PC-3 (cell line): Measurements from ENCODE around the gene CPEB1. TPM values are rescaled to one million over a fixed set of nuclear protein-coding genes. Genes with fewer than 3 reads are reported as not detected.
A peak's percentile ranks its signal among the peaks of the same experiment; 100 is the strongest.

Source experiments
- ATAC-seq: fragments of 200-7000 bp; cut with Tn5 transposase; 2 replicates; pipeline ENCODE4 v1.9.1; 2020; ENCODE audit warnings: mild to moderate bottlenecking, moderate library complexity
- BruUV-seq: library from RNA; stranded (reverse); fragments of 400-500 nt; replicated peaks from 2 replicates; lab custom pipeline; 2021; lab: Mats Ljungman, UMichigan
- CTCF ChIA-PET: fragments of 300-600 bp; sonication (Branson Sonifier 250); formaldehyde crosslinking; loops from one replicate; lab custom pipeline; 2022; ENCODE audit warnings: antibody characterized with exemption; lab: Charles Lee
- POLR2A ChIA-PET: fragments of 300-600 bp; sonication (Branson Sonifier 250); formaldehyde crosslinking; loops from one replicate; lab custom pipeline; 2022; ENCODE audit warnings: antibody characterized with exemption; ENCODE audit not compliant: unreplicated experiment; lab: Charles Lee
- DNase-seq: peaks from one replicate; pipeline ENCODE4 v3.0.0-alpha.2; 2015
- H2AFZ ChIP-seq: fragments of 300-600 bp; sonication (generic); 2 replicates; pipeline ENCODE4 v1.6.0; 2016; ENCODE audit warnings: antibody characterized with exemption, low read length
- H3F3A ChIP-seq: fragments of 300-600 bp; sonication (generic); one replicate; pipeline ENCODE4 v1.6.0; 2017; ENCODE audit warnings: antibody characterized with exemption, low read length, control low read depth, mild to moderate bottlenecking; ENCODE audit not compliant: unreplicated experiment
- H3K27ac ChIP-seq: fragments of 300-600 bp; sonication (generic); 2 replicates; pipeline ENCODE4 v1.5.1; 2016; ENCODE audit warnings: mild to moderate bottlenecking, low read length
- H3K27me3 ChIP-seq: fragments of 300-600 bp; sonication (generic); 2 replicates; pipeline ENCODE4 v1.6.1; 2016; ENCODE audit warnings: low read length, mixed read lengths
- H3K36me3 ChIP-seq: fragments of 300-600 bp; sonication (generic); 2 replicates; pipeline ENCODE4 v1.6.1; 2016; ENCODE audit warnings: low read depth, mixed run types, low read length, mixed read lengths
- H3K4me1 ChIP-seq: fragments of 300-600 bp; sonication (generic); 2 replicates; pipeline ENCODE4 v1.5.1; 2016; ENCODE audit warnings: low read length; ENCODE audit not compliant: insufficient read depth
- H3K4me2 ChIP-seq: fragments of 300-600 bp; sonication (generic); 2 replicates; pipeline ENCODE4 v1.6.0; 2016; ENCODE audit warnings: low read length
- H3K4me3 ChIP-seq: fragments of 300-600 bp; sonication (generic); 2 replicates; pipeline ENCODE4 v1.5.1; 2016; ENCODE audit warnings: mild to moderate bottlenecking, low read length, mixed read lengths
- H3K79me2 ChIP-seq: fragments of 300-600 bp; sonication (generic); 2 replicates; pipeline ENCODE4 v1.6.1; 2017; ENCODE audit warnings: low read length, mixed read lengths
- H3K9ac ChIP-seq: fragments of 300-600 bp; sonication (generic); 2 replicates; pipeline ENCODE4 v1.6.0; 2016; ENCODE audit warnings: mild to moderate bottlenecking, low read length
- H3K9me2 ChIP-seq: fragments of 300-600 bp; sonication (generic); replicated peaks from 2 replicates; pipeline ENCODE4 v1.6.1; 2016; ENCODE audit warnings: mixed run types, low read length, mixed read lengths
- H3K9me3 ChIP-seq: fragments of 300-600 bp; sonication (generic); 2 replicates; pipeline ENCODE4 v1.6.1; 2016; ENCODE audit warnings: low read length, mixed read lengths
- H4K20me1 ChIP-seq: fragments of 300-600 bp; sonication (generic); 2 replicates; pipeline ENCODE4 v1.6.1; 2016; ENCODE audit warnings: low read length, mixed read lengths
- EZH2 ChIP-seq: fragments of 300-600 bp; sonication (generic); IDR thresholded peaks from one replicate; pipeline ENCODE4 v1.6.1; 2017; ENCODE audit warnings: antibody characterized with exemption, mild to moderate bottlenecking, low read length; ENCODE audit not compliant: unreplicated experiment
- EZH2phosphoT487 ChIP-seq: fragments of 300-600 bp; sonication (generic); IDR thresholded peaks from 2 replicates; pipeline ENCODE4 v1.6.1; 2018; ENCODE audit warnings: mild to moderate bottlenecking, antibody characterized with exemption, low read length, borderline replicate concordance
- intact Hi-C: fragments of 100-400 bp; cut with micrococcal nuclease; formaldehyde crosslinking; loops from 2 replicates; pipeline ENCODE4 v1.9.0; 2023
- total RNA-seq: library from RNA; depleted of rRNA; stranded (reverse); fragments of >200 nt; gene quantifications from 2 replicates; pipeline ENCODE4 v1.2.3, GENCODE V29; 2014
- TF ChIP-seq, protein P1 (sequence below): fragments of 300-600 bp; sonication (generic); conservative IDR thresholded peaks from 2 replicates; pipeline ENCODE4 v1.5.1; 2017; ENCODE audit warnings: antibody characterized with exemption, low read depth, mild to moderate bottlenecking, low read length

Gene CPEB1
- total RNA-seq, 1 experiment from 2014 or later = 3.3 TPM

DNA sequence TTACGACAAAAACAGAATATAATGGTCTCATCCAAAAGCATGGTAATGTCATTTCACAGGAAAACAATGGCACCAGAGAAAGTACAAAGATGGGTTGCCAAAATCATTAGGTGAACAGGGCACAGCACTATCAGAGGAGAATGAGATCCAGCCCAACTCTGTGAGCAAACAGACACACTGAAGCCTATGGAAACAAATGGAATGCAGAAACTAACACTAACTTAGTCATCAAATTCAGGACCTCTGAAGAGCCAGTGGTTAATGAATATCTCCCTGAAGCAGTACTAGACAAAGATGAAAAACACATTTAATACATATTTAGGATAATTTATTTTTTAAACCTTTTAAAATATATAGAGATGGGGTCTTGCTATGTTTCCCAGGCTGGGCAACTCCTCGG lies 92.3 kb downstream of the CPEB1 start:
- H3K36me3 ChIP-seq = no peaks in the 10 kb centered on the region
- no peak overlapping the region for H3K4me3 ChIP-seq
- ChIA-PET CTCF (no interaction called here), POLR2A (no interaction called here)
- H3K27me3 ChIP-seq = no peaks in the 10 kb centered on the region
- no peaks in the 10 kb centered on the region for H4K20me1 ChIP-seq
- no peaks in the 10 kb centered on the region for H3K9me2 ChIP-seq
- peaks cover 7% of the 10 kb centered on the region for H3F3A ChIP-seq
- no TSS peak for BruUV-seq
- ATAC-seq (no peak), DNase-seq (no peak)
- no peaks in the 10 kb centered on the region for H3K9me3 ChIP-seq
- H3K27ac ChIP-seq = no peak overlapping the region
- intact Hi-C loops = no loop called here
- no peak overlapping the region for H3K9ac ChIP-seq
- peaks cover 11% of the 10 kb centered on the region for H3K4me1 ChIP-seq
- no peaks in the 10 kb centered on the region for H3K79me2 ChIP-seq
- H2AFZ ChIP-seq = no peak overlapping the region
- no peak for TF ChIP-seq EZH2phosphoT487
- TF ChIP-seq EZH2 = no peak
- TF ChIP-seq, protein P1, sequence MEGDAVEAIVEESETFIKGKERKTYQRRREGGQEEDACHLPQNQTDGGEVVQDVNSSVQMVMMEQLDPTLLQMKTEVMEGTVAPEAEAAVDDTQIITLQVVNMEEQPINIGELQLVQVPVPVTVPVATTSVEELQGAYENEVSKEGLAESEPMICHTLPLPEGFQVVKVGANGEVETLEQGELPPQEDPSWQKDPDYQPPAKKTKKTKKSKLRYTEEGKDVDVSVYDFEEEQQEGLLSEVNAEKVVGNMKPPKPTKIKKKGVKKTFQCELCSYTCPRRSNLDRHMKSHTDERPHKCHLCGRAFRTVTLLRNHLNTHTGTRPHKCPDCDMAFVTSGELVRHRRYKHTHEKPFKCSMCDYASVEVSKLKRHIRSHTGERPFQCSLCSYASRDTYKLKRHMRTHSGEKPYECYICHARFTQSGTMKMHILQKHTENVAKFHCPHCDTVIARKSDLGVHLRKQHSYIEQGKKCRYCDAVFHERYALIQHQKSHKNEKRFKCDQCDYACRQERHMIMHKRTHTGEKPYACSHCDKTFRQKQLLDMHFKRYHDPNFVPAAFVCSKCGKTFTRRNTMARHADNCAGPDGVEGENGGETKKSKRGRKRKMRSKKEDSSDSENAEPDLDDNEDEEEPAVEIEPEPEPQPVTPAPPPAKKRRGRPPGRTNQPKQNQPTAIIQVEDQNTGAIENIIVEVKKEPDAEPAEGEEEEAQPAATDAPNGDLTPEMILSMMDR = no peak
- no peak overlapping the region for H3K4me2 ChIP-seq

DNA sequence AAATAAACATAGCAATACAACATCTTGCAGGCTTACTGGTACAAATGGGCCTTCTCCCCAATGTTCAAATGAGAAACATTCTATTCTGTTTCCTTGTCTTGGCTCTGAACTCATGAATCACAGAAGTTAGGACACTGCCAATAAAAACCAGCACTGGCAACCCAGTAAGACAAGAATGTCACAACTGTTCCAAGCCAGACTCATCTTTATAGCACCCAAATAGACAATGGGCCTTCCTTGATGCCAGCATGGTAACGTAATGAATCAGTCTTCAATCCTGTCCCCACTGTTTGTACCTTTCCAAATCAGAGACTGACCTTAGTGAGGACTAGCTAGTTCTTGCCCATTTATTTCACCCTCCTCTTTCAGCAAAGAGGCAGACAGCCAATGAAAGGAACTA lies 92.8 kb downstream of the CPEB1 start:
- H3K4me1 ChIP-seq = peaks cover 11% of the 10 kb centered on the region
- H3K4me2 ChIP-seq = no peak overlapping the region
- H3F3A ChIP-seq = peaks cover 7% of the 10 kb centered on the region
- H3K36me3 ChIP-seq = no peaks in the 10 kb centered on the region
- CTCF ChIA-PET = no interaction called here
- POLR2A ChIA-PET = no interaction called here
- no TSS peak for BruUV-seq
- H4K20me1 ChIP-seq = no peaks in the 10 kb centered on the region
- H2AFZ ChIP-seq = no peak overlapping the region
- TF ChIP-seq EZH2phosphoT487 (no peak), EZH2 (no peak)
- TF ChIP-seq, protein P1 = no peak
- H3K79me2 ChIP-seq = no peaks in the 10 kb centered on the region
- H3K27me3 ChIP-seq = no peaks in the 10 kb centered on the region
- H3K27ac ChIP-seq = no peak overlapping the region
- ATAC-seq (peak; percentile 13; the same call in 1 of the 2 replicates), DNase-seq (peak; percentile 44)
- no peaks in the 10 kb centered on the region for H3K9me2 ChIP-seq
- intact Hi-C loops = no loop called here
- H3K9me3 ChIP-seq = no peaks in the 10 kb centered on the region
- no peak overlapping the region for H3K4me3 ChIP-seq
- no peak overlapping the region for H3K9ac ChIP-seq

DNA sequence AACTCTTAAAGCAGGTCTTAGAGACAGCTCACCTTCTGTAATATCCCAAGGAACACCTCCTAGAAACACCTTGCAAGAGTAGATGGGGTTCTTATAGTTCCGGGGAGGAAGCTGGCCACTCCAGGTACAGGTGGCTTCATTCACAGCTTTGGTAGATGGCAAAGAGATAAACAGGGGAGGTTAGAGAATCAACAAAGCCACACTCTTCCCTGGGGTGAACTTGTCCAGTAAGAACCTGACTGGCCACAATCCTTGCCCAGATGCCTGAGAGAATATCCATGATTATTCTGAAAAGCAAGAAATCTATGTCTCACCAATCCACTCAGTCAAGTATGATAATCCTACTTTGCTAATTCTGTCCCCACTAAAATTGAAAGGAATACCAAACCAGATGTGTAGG lies 93.3 kb downstream of the CPEB1 start:
- BruUV-seq = no TSS peak
- no peaks in the 10 kb centered on the region for H3K27me3 ChIP-seq
- no peak overlapping the region for H3K4me2 ChIP-seq
- H3K4me3 ChIP-seq = no peak overlapping the region
- peaks cover 11% of the 10 kb centered on the region for H3K4me1 ChIP-seq
- no peaks in the 10 kb centered on the region for H3K36me3 ChIP-seq
- no peak overlapping the region for H2AFZ ChIP-seq
- no peaks in the 10 kb centered on the region for H4K20me1 ChIP-seq
- TF ChIP-seq EZH2phosphoT487 (no peak), EZH2 (no peak)
- TF ChIP-seq, protein P1 = no peak
- H3K9me3 ChIP-seq = no peaks in the 10 kb centered on the region
- intact Hi-C loops = no loop called here
- no peak overlapping the region for H3K9ac ChIP-seq
- CTCF ChIA-PET = no interaction called here
- H3F3A ChIP-seq = peaks cover 7% of the 10 kb centered on the region
- no peaks in the 10 kb centered on the region for H3K9me2 ChIP-seq
- DNase-seq = no peak
- POLR2A ChIA-PET = no interaction called here
- ATAC-seq = no peak
- no peaks in the 10 kb centered on the region for H3K79me2 ChIP-seq
- H3K27ac ChIP-seq = no peak overlapping the region
